GM21515 (cell line): ENCODE measurements around the gene NEK6.

Experiments
- ATAC-seq: cut with Tn5 transposase; IDR thresholded peaks from one replicate; pipeline ENCODE4 v1.9.1; 2021; ENCODE audit not compliant: unreplicated experiment

NEK6 gene

GRCh38 chr9:124295159-124295794 is 37.5 kb downstream of the NEK6 start:
- ATAC-seq: no peak

DNA sequence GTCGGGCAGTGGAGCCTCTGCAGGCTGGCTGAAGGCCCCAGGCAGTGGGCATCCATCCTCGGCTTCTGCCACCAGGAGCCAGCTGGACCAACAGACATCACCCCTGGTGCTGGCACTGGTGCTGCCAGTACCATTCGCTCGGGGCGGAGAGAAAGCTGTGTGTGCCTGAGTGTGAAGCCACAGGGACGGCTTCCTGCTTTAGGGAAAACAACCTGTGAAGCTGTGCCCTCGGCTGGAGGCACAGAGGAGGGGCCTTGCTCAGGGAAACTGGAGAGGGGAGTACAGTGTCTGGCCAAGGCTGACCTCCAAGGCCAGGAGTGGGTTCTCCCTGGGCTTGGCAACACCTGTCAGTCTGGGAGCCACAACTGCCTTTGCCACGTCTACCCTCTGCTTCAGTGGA is 38.3 kb downstream of the NEK6 start:
- no peak for ATAC-seq

DNA sequence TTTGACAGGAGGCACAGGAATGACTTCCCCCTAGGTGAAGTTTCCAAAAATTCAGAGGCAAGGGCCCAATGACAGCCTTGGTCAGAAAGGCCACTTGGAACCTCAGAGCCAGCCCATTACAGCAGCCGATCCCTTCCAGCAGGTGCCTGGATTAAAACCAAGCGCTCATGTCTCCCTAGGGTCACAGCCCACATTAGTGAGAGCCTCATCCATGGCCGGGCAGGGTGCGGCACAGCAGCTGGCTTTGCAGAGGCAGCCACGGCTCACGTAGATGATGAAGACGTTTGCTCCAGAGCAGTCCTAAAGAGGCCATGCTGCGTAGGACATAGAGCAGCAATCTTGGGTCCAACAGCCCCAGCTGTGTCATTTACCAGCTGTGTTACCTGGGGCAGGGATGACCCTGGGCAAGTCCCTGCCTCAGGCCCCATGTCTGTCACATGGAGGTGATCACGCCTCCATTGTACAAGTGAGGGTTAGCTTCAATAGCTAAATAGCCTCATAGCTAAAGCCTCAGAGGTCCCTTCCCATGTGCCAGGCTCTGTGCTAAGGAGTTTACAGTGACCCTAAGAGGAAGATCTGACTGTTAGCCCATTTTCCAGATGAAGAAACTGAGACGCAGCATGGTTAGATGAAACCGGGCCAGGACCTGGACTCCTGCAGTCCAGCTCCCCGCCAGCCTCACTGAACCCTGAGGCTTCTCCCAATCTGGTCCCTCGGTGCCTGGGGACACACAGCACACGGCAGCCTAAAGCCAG is 39.2 kb downstream of the NEK6 start:
- no peak for ATAC-seq

GRCh38 chr9:124297551-124297901 is 39.8 kb downstream of the NEK6 start:
- no peak for ATAC-seq

DNA sequence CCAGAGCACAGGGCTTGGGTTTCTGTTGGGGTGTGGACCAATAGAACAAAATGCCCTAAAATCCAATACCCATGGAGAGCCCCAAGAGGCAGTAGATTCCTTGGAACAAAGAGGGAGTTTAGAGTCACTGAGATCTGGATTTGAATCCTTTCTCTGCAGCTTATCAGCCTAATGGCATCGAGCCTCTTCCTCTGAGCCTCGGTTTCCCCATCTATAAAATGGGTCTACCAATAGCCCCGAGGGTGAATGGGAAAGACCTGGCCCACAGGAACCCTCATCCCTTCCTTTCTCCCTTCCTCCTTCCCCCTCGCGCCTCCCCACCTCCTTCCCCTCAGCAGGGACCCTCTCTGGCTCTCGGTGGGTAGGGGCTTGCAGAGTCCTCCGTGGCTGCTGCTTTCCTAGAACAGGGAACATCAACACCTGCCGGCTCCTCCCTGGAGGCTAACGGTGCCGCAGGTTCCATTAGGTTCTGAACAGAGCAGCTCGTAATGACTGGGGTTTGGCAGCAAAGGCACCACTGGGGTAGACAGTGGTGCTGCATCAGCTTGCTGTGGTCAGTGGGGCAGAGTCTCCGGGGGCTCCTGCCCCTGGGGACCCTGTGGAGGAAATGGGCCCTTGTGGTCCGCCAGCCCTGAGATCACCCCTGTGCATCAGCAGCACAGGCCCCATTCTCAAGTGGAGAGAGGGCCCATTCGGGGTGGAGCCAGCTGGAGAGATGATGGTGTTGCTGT is 40.3 kb downstream of the NEK6 start:
- no peak for ATAC-seq

GRCh38 chr9:124298646-124299235 is 41.0 kb downstream of the NEK6 start:
- ATAC-seq: no peak

GRCh38 chr9:124299515-124300090 is 41.9 kb downstream of the NEK6 start:
- no peak for ATAC-seq

- no peak for ATAC-seq
Measured at GRCh38 chr9:124300312-124300711, 42.6 kb downstream of the NEK6 start.

GRCh38 chr9:124302921-124303320 is 45.2 kb downstream of the NEK6 start:
- no peak for ATAC-seq

DNA sequence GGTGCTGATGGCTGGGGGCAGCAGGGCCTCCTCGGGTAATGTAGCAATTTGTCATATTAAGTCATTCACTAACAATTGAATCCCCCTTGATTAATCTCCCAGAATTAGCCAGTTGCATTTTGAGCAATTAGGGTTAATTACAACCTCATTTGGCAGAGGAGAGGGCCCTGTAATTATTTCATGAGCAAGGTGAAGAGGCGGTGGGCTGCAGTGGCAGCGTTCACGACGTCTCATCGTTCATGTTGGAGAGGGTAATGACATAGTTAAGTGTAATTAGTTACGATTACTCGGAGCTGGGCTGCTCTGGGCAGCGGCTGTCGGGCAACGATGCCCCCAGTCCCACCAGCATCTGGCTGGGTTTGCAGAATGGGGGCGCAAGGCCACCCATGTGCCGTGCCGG is 46.0 kb downstream of the NEK6 start:
- ATAC-seq: no peak

GRCh38 chr9:124304285-124304684 is 46.5 kb downstream of the NEK6 start:
- ATAC-seq: no peak

DNA sequence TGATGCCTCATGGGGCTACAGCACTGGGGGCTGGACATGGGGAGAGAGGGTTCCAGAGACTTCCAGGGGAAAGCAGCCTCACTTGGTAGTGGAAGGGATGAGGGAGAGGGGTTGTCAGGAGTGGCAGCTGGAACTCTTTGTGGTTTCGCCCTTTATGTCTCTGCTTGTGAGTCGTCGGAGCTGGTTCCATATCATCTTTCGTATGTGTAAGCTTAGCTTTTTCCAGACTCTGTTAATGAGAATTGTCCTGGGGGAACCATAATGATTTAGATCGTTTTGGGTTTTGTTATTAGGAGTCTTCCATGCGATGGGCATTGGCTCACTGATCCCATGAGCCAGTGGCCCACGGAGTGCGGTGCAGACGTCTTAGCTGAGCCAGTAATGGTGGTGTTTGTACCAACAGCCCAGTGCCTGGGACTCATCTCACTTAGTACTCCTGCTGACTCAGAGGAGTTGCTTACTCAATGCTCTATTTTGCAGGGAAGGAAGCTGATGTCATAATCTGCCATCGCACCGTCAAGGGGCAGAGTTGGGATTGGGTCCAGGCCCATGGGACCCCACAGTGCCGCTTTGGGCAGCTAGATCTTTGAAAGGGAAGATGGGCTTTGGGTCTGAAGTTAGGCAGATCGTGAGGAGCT is 48.5 kb downstream of the NEK6 start:
- no peak for ATAC-seq

DNA sequence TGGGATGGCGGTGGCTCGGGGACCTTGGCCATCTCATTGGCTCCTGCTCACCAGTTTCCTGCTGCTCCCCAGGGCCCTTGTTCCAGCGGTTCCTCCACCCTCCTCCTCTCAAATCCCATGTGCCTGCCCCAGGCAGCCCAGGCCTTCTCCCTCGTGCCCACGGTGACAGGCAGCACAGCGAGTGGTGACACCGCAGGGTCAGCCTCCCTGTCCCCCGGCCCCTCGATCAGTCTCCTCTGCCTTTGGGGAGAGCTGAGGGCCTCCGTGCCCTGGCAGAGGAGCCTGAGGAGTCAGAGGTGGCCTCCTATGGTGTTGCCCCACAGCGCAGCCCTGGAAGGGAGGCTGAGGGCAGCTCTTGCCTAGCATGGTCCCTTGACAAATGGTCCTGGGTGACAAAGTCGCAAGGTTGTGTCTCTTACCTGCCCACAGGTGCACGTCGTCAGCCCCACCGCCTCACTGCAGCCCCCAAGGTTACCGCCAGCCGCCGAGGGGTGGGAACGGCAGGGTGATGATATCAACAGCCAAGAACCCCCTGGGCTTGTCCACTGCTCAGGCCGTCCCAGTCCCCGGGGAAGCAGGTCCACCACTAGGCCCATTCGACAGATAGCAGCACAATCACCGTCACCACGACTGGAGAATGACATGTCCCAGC is 49.8 kb downstream of the NEK6 start:
- ATAC-seq: no peak

DNA sequence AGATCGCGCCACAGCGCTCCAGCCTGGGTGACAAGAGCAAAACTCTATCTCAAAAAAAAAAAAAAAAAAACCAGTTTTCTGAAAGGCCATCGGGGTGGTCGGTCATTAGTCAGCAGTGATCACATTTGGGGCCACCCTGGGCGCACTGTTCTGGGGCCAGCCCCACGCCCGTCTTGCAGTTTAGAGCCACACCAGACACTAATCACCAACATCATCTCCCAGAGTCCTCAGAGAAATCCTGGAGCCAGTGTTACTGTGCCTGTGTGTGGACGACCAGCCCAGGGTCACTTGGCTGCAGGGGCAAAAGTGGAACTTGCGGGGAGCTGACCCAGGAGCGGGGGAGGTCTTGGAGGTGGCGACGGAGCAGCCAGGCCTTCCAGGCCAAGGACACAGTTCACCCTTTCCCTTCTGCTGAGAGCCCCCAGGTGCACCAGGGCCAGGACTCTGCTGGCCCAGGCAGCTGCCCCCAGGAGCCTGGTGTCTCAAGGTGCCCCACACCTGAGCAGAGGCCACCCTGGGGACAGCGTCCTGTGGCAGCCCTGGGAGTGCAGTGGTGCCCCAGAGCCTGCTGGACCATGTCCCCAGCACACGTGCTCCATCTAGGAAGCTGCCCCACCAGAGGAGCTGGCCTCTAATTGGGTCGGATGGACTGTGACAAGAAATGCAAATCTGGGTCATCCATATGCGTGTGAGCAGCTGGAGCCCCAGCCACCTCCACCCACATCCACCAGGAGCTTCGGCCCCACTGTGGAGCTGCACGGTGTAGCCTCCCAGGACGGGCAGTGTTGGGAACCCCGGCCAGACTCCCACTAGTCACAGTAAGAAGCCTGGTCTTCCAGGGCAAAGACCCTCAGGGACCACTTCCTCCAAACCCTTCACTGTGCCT is 51.1 kb downstream of the NEK6 start:
- no peak for ATAC-seq

- ATAC-seq: no peak
Measured at GRCh38 chr9:124309667-124310084, 51.9 kb downstream of the NEK6 start.

DNA sequence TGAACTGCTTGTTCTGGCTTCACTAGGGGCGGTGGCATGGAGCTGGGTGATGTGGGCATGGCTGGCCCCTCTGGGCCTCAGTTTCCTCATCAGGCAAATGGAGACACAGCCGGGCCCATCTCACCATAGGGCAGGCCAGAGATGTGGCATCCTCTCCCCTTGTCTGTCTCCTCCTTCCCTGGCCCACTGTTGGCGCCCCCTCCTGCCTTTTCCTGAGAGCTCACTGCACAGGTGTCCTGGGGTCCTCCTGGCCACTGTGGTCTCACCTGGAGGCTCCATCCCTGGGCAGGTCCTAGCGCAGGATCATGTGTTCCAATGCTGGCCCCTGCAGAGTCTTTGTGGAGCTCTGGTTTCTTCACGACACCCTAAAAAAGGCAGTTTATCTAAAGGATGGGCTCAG is 53.5 kb downstream of the NEK6 start:
- ATAC-seq: no peak

DNA sequence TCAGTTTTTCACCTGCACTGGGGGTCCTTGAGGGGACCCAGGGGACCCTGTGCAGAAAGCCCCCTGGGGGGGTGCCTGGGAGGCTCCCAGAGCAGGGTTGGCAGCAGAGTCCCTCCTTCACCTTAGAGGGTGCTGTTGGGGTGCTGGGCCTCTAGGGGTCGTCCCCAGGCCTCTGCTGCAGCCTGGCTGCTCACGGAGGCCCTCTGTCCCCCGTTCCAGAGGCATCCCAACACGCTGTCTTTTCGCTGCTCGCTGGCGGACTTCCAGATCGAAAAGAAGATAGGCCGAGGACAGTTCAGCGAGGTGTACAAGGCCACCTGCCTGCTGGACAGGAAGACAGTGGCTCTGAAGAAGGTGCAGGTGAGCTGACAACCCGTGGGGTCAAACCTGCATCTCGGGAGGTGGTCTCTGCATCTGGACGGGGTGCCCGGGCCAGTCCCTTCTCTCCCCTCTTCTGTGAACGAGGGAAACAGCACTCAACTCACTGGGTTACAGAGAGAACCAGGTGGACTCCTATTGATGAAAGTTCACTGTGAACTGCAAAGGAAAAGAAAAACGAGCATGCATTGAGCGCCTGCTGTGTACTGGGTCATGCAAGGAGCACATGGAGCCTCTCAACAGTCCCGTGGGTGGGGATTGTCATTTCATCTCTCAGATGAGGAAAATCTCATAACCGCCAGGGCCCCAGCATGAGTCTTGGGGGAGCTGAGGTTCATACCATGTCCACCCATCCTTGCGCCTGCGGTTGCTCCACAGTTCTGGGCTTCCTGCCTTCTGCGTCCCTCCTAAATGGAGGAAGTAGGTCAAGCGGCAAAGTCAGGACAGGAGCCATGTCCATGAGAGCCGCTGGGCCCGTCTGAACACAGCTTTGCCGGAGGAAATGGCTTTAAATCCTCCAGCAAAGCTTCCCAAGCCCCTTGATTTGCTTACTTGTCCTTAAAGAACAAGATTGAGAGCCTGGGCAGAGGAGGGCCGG is 54.8 kb downstream of the NEK6 start:
- no peak for ATAC-seq

DNA sequence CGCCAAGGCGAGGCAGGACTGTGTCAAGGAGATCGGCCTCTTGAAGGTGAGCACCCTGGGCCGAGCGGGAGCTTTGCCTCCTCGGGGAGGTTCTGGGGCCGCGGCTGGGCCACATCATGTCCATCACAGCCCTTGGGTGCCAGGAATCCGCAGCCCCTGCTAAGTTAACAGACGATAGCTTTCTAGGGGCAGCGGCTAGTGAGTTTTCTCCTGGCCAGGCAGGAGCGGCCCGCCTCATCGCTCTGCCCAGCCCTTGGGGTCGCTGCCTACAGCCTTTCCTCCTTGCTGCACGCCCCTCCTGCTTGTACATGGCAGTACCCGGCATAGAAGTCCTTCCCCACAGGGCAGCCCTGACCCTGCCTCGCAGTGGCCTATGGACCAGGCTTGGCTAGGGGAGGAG is 56.2 kb downstream of the NEK6 start:
- no peak for ATAC-seq
